H9 (cell line): ENCODE data around the gene NKAIN2. TPM values are rescaled to one million over a fixed set of nuclear protein-coding genes. Genes with fewer than 3 reads are reported as not detected.

ENCODE experiments used
- DNase-seq: peaks from one replicate; pipeline ENCODE4 v3.0.0-alpha.2; 2017
- H2AFZ ChIP-seq: one replicate; pipeline ENCODE4 v1.6.1; 2013; ENCODE audit warnings: mild to moderate bottlenecking, low read length, control low read depth, moderate library complexity
- H2AK5ac ChIP-seq: 2 replicates; pipeline ENCODE4 v1.6.1; 2013; ENCODE audit warnings: low read length, control low read depth, mixed read lengths; ENCODE audit not compliant: insufficient read length
- H2BK120ac ChIP-seq: one replicate; pipeline ENCODE4 v1.6.1; 2013; ENCODE audit warnings: low read depth, mild to moderate bottlenecking, low read length, control low read depth, inconsistent platforms; ENCODE audit not compliant: poor library complexity, severe bottlenecking
- H2BK12ac ChIP-seq: 2 replicates; pipeline ENCODE4 v1.6.1; 2013; ENCODE audit warnings: low read length, control low read depth, mixed read lengths, low read depth; ENCODE audit not compliant: insufficient read length
- H2BK15ac ChIP-seq: 2 replicates; pipeline ENCODE4 v1.6.1; 2013; ENCODE audit warnings: low read depth, low read length, control low read depth
- H2BK20ac ChIP-seq: one replicate; pipeline ENCODE4 v1.6.1; 2013; ENCODE audit warnings: low read depth, mild to moderate bottlenecking, low read length, control low read depth, inconsistent platforms; ENCODE audit not compliant: poor library complexity, severe bottlenecking
- H2BK5ac ChIP-seq: 2 replicates; pipeline ENCODE4 v1.6.1; 2013; ENCODE audit warnings: low read length, control low read depth, mixed read lengths; ENCODE audit not compliant: insufficient read length
- H3K14ac ChIP-seq: 2 replicates; pipeline ENCODE4 v1.6.1; 2013; ENCODE audit warnings: low read length, control low read depth; ENCODE audit not compliant: insufficient read depth
- H3K18ac ChIP-seq: 2 replicates; pipeline ENCODE4 v1.6.1; 2013; ENCODE audit warnings: low read depth, mild to moderate bottlenecking, mixed read lengths, low read length, control low read depth; ENCODE audit not compliant: insufficient read length
- H3K23ac ChIP-seq: 2 replicates; pipeline ENCODE4 v1.6.1; 2013; ENCODE audit warnings: low read length, control low read depth, mixed read lengths, low read depth; ENCODE audit not compliant: insufficient read length
- H3K23me2 ChIP-seq: 2 replicates; pipeline ENCODE4 v1.6.1; 2013; ENCODE audit warnings: low read depth, mild to moderate bottlenecking, mixed read lengths, low read length, control low read depth; ENCODE audit not compliant: insufficient read length, poor library complexity, severe bottlenecking
- H3K27ac ChIP-seq: 2 replicates; pipeline ENCODE4 v1.5.1; 2013; ENCODE audit warnings: low read length, control low read depth, mixed read lengths, low read depth; ENCODE audit not compliant: insufficient read length
- H3K27me3 ChIP-seq: 2 replicates; pipeline ENCODE4 v1.6.1; 2013; ENCODE audit warnings: low read length, control low read depth, inconsistent platforms; ENCODE audit not compliant: insufficient read depth
- H3K4ac ChIP-seq: 2 replicates; pipeline ENCODE4 v1.6.1; 2013; ENCODE audit warnings: low read depth, mild to moderate bottlenecking, control low read depth, inconsistent platforms, low read length, moderate library complexity
- H3K4me1 ChIP-seq: 2 replicates; pipeline ENCODE4 v1.6.1; 2013; ENCODE audit warnings: low read length, control low read depth, inconsistent platforms; ENCODE audit not compliant: insufficient read depth
- H3K4me2 ChIP-seq: 2 replicates; pipeline ENCODE4 v1.6.1; 2013; ENCODE audit warnings: low read length, control low read depth, mixed read lengths; ENCODE audit not compliant: insufficient read length, insufficient read depth
- H3K56ac ChIP-seq: 2 replicates; pipeline ENCODE4 v1.6.1; 2013; ENCODE audit warnings: low read depth, mild to moderate bottlenecking, mixed read lengths, low read length, control low read depth; ENCODE audit not compliant: insufficient read length
- H3K79me1 ChIP-seq: 2 replicates; pipeline ENCODE4 v1.6.1; 2013; ENCODE audit warnings: low read depth, mild to moderate bottlenecking, moderate library complexity, low read length, control low read depth, inconsistent platforms; ENCODE audit not compliant: insufficient read depth, poor library complexity, severe bottlenecking
- H3K79me2 ChIP-seq: 2 replicates; pipeline ENCODE4 v1.6.1; 2013; ENCODE audit warnings: low read length, control low read depth, inconsistent platforms; ENCODE audit not compliant: insufficient read depth
- H3K9ac ChIP-seq: 2 replicates; pipeline ENCODE4 v1.6.1; 2013; ENCODE audit warnings: low read length, control low read depth, mixed read lengths; ENCODE audit not compliant: insufficient read length; ENCODE audit errors: extremely low read depth
- H3K9me3 ChIP-seq: one replicate; pipeline ENCODE4 v1.6.1; 2013; ENCODE audit warnings: low read depth, low read length, inconsistent platforms; ENCODE audit not compliant: control insufficient read depth
- H3T11ph ChIP-seq: one replicate; pipeline ENCODE4 v1.6.1; 2013; ENCODE audit warnings: mild to moderate bottlenecking, low read length, control low read depth, inconsistent platforms
- H4K20me1 ChIP-seq: one replicate; pipeline ENCODE4 v1.6.1; 2013; ENCODE audit not compliant: control insufficient read depth, insufficient read length, insufficient read depth
- H4K5ac ChIP-seq: 2 replicates; pipeline ENCODE4 v1.6.1; 2013; ENCODE audit warnings: low read depth, mild to moderate bottlenecking, mixed read lengths, low read length, control low read depth; ENCODE audit not compliant: insufficient read length
- H4K8ac ChIP-seq: replicated peaks from 2 replicates; pipeline ENCODE4 v1.6.1; 2013; ENCODE audit warnings: low read length, control low read depth, mixed read lengths, low read depth; ENCODE audit not compliant: insufficient read length
- H4K91ac ChIP-seq: 2 replicates; pipeline ENCODE4 v1.6.1; 2013; ENCODE audit warnings: low read depth, mild to moderate bottlenecking, moderate library complexity, mixed read lengths, low read length, control low read depth; ENCODE audit not compliant: insufficient read length
- H3K27ac Mint-ChIP-seq, 3 experiments: 2 replicates in 2 of 3; 3 replicates in 1 of 3; pipeline ENCODE4 v1.8.0; 2020 to 2021; ENCODE audit warnings: mixed read lengths in 3 of 3, mild to moderate bottlenecking in 1 of 3, moderate library complexity in 1 of 3
- H3K27me3 Mint-ChIP-seq: 2 replicates; pipeline ENCODE4 v1.8.0; 2021; ENCODE audit warnings: low read depth, mild to moderate bottlenecking, moderate library complexity, mixed read lengths
- H3K36me3 Mint-ChIP-seq, 3 experiments: 2 replicates in 2 of 3; 3 replicates in 1 of 3; pipeline ENCODE4 v1.8.0; 2020 to 2021; ENCODE audit warnings: low read depth in 3 of 3, mixed read lengths in 3 of 3; ENCODE audit not compliant: insufficient read depth in 1 of 3
- H3K4me1 Mint-ChIP-seq, 2 experiments: 2 replicates each; pipeline ENCODE4 v1.8.0; 2020; ENCODE audit warnings: mixed read lengths in 2 of 2
- H3K4me3 Mint-ChIP-seq, 2 experiments: 2 replicates in 1 of 2; 3 replicates in 1 of 2; pipeline ENCODE4 v1.8.0; 2020 to 2021; ENCODE audit warnings: mild to moderate bottlenecking in 2 of 2, mixed read lengths in 2 of 2, moderate library complexity in 1 of 2
- H3K9me3 Mint-ChIP-seq, 2 experiments: 2 replicates in 1 of 2; 3 replicates in 1 of 2; pipeline ENCODE4 v1.8.0; 2020; ENCODE audit warnings: mild to moderate bottlenecking in 2 of 2, mixed read lengths in 2 of 2, moderate library complexity in 1 of 2
- WGBS: extraction: QIAGEN DNeasy Blood & Tissue Kit; methylation state at CpG from one replicate; pipeline ENCODE4 v1.1.7; 2013; ENCODE audit warnings: missing lambda C conversion rate, low lambda C conversion rate, mixed read lengths; ENCODE audit not compliant: insufficient read length; ENCODE audit errors: extremely low coverage; 5-methylcytosine and 5-hydroxymethylcytosine counted together
- total RNA-seq: library from RNA; stranded (reverse); gene quantifications from 2 replicates; pipeline ENCODE4 v1.2.1, GENCODE V29; 2021
- TF ChIP-seq, protein P1 (sequence below): fragments of 200-600 bp; sonication (generic); conservative IDR thresholded peaks from 3 replicates; pipeline ENCODE4 v1.8.0; 2021; ENCODE audit warnings: antibody characterized with exemption, mild to moderate bottlenecking

Gene NKAIN2
- total RNA-seq, 1 experiment from 2014 or later: 0.17 TPM

DNA sequence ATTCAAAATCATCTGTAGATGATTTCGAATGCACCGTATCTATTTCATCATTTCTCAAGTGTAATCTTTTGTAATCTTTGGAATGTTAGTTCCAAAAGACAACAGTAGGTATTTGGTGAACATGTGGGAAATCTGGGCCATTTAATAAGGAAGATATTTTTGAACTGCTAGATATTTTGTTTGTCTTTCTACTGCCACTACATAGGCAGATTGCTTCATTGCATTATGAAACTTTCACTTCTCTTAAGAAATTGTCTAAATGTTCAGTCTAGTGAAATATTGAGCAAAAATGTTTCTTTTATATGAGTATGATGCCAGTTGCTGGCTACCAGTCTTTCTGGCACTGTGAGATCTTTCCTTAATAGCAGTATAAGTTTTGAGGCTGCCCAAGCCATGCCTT is 630.8 kb downstream of the NKAIN2 start:
- H2BK120ac ChIP-seq: no peak overlapping the region
- Mint-ChIP-seq H3K9me3 (no peaks in the 10 kb centered on the region), H3K4me1 (peaks cover 0 to 5% of the 10 kb centered on the region in 2 experiments; a peak in 2 of 4 replicates), H3K27ac (no peak overlapping the region), H3K36me3 (no peaks in the 10 kb centered on the region), H3K27me3 (no peaks in the 10 kb centered on the region), H3K4me3 (no peak overlapping the region)
- DNase-seq: no peak
- H3K23me2 ChIP-seq: no peaks in the 10 kb centered on the region
- no peak overlapping the region for H4K8ac ChIP-seq
- no peak overlapping the region for H3K56ac ChIP-seq
- H2BK5ac ChIP-seq: no peak overlapping the region
- no peaks in the 10 kb centered on the region for H4K20me1 ChIP-seq
- H3K27ac ChIP-seq: no peak overlapping the region
- no peak overlapping the region for H2AK5ac ChIP-seq
- no peak overlapping the region for H3K4ac ChIP-seq
- no peak overlapping the region for H3K14ac ChIP-seq
- TF ChIP-seq, protein P1, sequence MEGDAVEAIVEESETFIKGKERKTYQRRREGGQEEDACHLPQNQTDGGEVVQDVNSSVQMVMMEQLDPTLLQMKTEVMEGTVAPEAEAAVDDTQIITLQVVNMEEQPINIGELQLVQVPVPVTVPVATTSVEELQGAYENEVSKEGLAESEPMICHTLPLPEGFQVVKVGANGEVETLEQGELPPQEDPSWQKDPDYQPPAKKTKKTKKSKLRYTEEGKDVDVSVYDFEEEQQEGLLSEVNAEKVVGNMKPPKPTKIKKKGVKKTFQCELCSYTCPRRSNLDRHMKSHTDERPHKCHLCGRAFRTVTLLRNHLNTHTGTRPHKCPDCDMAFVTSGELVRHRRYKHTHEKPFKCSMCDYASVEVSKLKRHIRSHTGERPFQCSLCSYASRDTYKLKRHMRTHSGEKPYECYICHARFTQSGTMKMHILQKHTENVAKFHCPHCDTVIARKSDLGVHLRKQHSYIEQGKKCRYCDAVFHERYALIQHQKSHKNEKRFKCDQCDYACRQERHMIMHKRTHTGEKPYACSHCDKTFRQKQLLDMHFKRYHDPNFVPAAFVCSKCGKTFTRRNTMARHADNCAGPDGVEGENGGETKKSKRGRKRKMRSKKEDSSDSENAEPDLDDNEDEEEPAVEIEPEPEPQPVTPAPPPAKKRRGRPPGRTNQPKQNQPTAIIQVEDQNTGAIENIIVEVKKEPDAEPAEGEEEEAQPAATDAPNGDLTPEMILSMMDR: no peak
- no CpG with 5 or more reads among the region's 2 CpGs for WGBS
- no peaks in the 10 kb centered on the region for H3K79me2 ChIP-seq
- no peak overlapping the region for H2BK12ac ChIP-seq
- H4K91ac ChIP-seq: no peak overlapping the region
- no peak overlapping the region for H4K5ac ChIP-seq
- no peaks in the 10 kb centered on the region for H3K79me1 ChIP-seq
- no peak overlapping the region for H2BK20ac ChIP-seq
- H2AFZ ChIP-seq: no peak overlapping the region
- H2BK15ac ChIP-seq: no peak overlapping the region
- H3K9ac ChIP-seq: no peak overlapping the region
- H3K18ac ChIP-seq: no peak overlapping the region
- no peaks in the 10 kb centered on the region for H3K27me3 ChIP-seq
- no peaks in the 10 kb centered on the region for H3K4me1 ChIP-seq
- H3K4me2 ChIP-seq: no peak overlapping the region
- H3K23ac ChIP-seq: no peak overlapping the region
- no peaks in the 10 kb centered on the region for H3K9me3 ChIP-seq
- H3T11ph ChIP-seq: no peak overlapping the region
